HG02588 (cell line): ENCODE measurements around the gene ALDH7A1.

Source experiments
- ATAC-seq: cut with Tn5 transposase; IDR thresholded peaks from one replicate; pipeline ENCODE4 v1.9.1; 2021; ENCODE audit warnings: mild to moderate bottlenecking, moderate library complexity; ENCODE audit not compliant: unreplicated experiment

ALDH7A1 gene

DNA sequence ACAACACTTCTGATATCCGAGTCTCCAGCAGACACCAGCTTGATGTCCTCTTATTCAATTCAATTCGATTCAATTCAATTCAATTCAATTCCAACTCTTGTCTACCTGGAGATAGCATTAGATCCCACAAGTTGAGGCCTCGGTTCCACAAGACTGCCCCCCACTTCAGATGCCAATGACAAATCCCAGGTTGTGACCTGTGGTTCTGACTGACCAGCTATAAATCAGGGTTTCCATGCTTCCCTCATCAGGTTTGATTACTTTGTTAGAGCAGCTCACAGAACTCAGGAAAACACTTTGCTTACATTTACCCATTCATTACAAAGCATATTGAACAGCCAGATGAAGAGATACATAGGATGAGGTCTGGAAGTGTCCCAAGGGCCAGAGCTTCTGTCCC, 82.6 kb downstream of the ALDH7A1 start:
- ATAC-seq, result no peak

DNA sequence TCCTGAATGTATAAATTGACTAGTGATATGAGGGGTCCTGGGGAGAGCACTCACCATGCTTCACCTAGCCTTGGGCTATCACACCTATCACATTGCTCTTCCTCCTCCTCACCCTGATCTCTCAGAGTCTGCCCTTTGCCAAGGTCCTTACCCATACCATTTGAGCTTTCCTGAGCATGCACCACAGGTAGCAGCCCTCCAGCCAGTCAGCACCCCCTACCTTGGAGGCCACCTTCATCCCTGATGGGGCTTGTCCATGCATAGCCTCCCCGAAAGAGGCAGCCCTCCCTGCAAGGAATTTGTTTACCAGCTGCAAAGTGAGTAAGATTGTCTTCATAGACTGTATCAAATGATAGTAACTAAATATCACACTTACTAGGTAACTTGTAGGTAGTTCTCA, 83.1 kb downstream of the ALDH7A1 start:
- ATAC-seq, result no peak

DNA sequence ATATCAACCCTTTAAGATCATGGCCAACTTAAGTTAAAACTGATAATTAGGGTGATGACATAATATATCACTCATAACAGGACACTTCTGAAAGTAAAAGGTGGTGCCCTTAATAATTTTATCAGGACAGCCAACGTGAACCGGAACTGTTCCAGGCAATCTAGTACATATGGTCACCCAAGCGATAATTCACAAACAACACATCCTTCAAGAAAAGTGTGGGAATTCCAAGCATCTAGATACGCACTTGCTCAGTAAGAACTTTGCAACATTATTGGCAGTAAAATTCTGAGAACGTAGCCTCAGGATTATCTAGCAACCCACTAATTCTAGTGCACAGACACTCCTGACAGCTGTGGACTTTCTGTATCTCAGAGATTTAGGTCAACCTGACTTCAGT, 85.7 kb downstream of the ALDH7A1 start:
- ATAC-seq, result no peak

DNA sequence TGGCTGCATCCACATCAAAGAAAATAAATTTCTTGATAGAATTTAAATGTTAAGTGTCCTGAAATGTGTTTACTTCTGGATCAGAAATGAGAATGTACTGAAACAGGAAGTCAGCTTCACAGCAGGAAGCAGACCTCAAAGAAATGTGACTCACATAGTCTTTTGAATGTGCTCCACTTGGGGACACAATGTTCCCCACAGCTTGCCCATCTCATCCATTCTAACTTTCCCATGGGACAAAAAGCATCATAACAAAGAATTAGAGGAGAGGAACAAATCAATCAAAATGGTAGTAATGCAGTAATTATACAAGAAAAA, 86.1 kb downstream of the ALDH7A1 start:
- ATAC-seq, result no peak

DNA sequence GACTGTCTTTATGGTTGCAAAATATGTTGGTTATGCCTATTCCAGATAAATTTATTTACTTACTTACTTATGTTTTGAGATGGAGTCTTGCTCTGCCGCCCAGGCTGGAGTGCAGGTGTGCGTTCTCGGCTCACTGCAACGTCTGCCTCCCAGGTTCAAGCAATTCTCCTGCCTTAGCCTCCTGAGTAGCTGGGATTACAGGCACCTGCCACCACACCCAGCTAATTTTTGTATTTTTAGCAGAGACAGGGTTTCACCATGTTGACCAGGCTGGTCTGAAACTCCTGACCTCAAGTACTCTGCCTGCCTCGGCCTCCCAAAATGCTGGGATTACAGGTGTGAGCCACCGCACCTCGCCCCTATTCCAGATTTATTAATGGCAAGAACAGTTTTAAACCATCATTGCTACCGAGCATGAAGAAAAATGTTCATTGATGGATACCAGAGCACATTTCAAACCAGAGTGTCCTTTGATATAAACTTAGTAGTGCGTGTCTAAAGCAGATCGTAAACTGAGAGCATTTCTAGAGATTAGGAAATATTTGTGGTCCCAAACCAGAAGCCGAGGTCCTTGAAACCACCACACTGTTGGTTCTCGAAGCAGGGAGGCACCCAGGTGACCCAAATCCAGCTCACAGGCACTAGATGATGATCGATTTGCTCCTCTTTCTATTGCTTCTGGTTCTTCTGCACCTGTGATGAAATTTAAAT, 86.6 kb downstream of the ALDH7A1 start:
- no peak for ATAC-seq

DNA sequence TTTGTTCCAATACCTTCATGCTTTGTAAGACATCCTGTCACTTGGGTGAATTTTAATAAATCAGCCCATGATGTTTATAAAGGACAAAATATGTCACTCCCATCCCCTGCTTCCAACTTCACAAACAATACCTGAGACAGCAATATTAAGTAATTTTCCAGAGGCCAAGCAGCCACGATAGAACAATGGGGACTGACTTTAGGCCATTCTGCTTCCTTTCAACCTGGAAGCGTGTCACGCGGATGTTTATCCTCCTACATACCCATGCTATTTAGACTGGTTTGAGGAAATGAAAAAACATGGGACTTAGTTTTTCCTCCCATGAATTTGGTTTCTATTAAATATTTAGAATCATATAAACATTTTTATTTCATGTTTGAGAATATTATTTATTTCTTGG, 88.9 kb downstream of the ALDH7A1 start:
- ATAC-seq, result no peak

DNA sequence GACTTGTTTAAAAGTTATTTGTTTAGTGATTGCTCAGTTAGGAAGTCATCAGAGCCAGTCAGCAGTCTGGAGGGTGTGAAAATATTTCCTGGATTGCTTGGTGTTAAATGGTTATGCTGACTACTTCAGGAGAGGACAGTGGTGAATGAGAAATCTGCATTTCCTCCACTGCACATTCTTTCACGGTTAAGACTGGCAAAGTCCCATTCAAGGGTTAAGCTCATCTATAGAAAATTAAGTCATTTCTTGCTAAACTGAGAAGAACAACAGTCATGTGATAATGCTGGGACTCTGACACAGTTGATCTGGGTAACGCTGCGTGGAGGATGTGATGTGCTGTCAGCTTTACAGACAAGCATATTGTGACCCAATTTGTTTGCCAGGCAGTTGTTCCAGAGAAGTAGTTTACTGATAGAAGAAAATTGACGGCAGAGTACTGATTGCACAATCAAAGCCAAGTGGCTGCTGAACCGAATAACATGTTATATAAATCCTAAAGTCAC, 91.4 kb downstream of the ALDH7A1 start:
- ATAC-seq, result no peak

DNA sequence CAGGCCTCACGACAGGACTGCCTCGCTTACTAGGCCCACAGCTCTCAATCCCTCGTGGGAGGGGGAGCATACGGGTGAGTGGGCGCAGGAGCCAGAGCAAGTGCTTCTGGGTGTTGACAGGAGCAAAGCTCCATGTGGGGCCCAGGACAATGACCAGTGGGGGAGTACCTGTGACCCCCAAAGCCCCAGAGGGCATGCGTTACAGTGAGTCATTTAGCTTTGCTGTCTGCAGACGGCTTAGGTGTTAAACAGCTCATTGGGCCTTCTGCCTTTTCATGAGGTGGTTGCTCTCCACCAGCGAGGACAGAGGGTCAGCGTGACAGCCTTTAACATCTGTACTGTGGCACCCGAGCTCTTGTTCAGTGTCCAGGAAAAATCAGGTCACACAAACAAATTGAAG, 93.6 kb downstream of the ALDH7A1 start:
- no peak for ATAC-seq

DNA sequence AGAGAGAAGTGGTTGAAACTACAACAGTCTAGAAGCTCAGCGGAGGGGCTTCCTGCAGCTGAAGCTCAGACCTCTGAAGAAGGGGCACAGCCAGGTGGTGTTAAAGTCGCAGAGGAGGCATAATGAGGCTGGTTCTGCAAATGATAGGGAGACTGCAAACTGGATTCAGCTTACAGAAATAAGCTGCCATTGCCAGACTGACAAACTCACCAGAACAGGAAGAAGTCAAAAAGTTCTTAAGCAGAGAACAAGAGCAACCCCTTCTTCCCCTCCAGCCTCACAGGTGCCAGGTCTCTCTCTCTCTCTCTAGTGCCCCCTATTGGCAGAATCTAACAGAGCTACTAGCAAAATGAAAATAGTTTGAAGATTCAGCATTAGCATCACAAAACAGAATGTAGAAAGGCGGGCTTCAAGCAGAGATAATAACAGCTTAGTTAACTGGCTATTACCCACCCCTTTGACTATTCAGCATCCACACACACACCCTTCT, 95.1 kb downstream of the ALDH7A1 start:
- ATAC-seq, result peak; percentile 72

DNA sequence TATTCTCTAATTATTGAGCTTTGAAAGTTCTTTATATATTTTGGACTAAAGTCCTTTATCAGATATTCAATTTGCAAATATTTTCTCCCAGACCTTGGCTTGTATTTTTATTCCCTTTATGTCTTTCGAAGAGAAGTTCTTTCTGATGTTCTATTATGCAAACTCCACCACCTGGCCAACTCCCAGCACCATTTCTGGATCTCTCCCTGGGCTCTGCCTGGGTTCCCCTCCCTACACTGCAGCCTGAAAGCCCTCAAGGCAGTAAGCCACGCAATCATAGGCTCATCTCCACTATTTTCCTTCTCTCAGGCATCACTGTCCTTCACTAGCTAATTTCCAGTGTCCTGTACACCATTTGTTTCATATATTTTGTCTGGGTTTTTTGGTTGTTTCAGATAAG, 95.7 kb downstream of the ALDH7A1 start:
- no peak for ATAC-seq

DNA sequence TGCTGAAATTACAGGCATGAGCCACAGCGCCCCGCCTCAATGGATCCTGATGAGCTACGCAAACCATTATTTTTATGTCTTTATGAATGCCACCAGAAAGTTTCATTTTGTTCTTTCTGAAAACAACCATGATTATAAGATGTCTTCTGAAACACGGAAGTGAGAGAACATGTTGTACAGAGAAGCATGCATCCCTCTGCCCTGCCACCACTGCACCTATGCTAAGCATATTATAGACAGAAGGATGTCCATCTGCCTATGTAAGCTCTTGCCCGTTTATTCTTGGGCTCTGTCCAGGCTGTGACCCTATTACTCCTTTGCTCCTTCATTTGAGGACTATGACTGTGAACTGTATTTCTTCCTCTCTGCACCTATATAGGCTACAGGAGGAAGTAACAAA, 97.5 kb downstream of the ALDH7A1 start:
- ATAC-seq, result no peak

DNA sequence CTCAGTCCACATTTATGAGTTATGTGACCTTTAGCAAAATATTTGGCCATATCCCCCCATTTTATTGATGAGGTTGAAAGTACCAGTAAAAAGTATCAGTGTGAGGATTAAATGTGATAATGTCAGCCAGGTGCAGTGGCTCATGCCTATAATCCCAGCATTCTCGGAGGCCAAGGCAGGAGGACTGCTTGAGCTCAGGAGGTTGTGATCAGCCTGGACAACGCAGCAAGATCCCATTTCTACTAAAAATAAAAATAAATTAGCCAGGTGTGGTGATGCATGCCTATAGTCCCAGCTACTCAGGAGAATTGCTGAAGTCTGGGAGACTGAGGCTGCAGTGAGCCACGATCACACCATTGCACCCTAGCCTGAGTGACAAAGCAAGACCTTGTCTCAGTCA, 100.6 kb downstream of the ALDH7A1 start:
- no peak for ATAC-seq

DNA sequence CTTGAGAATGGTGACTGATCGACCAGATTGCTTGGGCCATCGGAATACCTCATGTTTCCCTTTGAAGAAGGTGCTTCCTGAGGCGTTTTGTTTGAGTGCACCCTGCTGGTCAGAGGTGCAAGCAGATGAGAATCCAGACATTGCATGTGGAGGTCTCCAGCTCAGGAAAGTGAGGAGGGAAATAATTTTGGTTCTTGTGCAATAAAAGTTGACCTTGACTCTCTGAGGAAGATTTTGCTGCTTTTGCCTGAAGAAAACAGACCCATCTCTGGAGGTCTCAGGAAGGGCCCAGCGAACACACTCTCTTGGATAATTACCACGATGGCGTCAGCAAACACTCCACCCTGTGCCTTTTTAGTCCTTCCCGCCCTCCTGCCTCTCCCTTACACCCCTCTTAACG, 102.1 kb downstream of the ALDH7A1 start:
- no peak for ATAC-seq

DNA sequence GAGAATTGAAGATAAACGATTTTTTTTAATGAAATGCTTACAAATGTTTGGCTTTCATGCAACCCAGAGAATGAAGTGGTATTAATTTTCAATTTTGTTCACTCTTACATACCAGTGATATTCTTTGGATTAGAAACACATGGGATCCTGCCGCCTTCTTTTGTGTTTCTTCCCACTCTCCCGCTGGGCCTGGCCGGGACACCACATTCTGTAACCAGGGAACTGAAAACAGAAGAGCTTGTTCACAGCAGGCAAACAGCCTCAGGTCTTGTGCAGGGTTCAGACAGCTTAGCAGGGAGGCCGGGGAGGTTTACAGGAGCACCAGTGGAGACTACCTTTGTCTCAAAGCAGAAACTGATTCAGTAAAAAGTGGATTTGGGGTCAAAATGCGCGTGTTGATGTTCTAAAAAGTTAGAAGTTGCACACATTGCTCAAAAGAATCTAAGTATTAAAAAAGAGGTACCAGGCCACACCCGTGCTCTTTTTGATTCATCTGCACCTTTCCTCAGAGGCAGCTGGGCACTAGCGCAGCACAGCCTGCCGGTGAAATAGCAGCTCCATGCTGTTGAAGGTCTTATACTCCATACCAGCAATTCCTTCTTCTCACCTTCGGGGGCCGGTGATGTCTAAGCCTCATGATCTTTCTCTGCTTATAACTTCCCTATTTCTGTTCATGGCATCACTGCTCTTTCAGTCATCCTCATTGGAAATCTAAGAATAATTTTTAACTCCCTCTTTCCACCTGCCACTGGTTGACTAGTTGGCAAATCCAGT, 104.7 kb downstream of the ALDH7A1 start:
- no peak for ATAC-seq

DNA sequence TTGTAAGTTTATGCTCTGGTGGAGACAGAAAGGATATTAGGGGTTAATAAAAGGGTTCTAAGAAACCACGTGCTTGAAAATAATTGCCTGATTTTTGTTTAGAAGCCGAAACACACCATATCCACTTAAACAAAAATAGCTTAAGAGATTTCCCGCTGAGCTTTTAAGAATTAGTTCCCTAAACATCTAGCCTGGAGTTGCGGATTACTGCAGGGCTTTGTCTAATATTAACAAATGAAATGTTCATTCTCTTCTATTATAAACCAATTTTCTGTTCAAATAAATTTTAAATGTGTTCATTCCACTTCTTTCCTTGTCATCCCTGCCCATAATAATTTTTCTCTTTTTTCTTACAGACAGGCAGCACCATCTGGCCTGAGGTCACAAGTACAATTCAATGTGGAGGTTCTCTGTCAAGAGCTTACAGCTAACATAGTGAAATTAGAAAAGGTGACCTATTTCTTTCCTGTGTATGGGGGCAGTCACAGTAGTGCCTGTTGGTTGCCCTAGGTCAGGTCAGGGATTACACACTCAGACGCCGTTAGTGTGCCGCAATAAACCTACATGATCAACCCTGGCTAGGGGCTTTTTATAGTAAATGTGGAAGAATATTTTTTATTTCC, 106.5 kb downstream of the ALDH7A1 start:
- no peak for ATAC-seq

DNA sequence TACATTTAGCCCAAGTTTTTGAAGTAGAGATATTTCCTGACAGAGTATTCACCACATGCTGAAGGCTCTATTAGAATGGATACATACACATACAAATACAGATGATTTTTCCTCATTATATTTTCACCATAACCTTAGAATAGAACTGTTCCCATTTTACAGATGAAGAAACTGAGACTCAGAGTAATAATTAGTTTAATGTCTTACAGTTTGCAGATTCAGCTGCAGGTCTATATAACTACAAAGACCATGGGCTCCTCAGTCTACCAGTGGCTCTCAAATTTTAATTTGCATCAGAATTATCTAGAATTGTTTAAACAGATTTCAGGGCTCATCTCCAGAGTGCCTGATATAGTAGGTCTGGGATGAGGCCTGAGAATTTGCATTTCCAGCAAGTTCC, 107.4 kb downstream of the ALDH7A1 start:
- no peak for ATAC-seq

DNA sequence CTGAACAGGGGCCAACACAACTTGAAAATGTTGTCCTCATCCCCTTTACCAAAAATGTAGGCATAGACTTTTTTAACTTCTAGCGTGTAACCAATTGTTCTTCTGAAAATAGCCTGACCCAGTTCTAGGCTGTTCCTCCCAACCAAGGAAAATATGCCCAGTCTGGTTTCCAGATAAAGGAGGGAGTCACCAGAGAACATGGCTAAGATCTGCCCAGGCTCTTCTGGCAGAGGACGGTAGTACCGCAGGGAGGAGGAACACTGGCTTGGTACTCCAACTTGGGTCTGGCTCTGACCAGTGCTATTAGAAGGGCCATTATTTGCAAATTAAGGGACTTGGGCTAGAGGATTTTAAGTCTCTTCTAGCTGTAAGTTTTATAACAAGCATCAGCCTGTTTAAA, 108.7 kb downstream of the ALDH7A1 start:
- ATAC-seq, result no peak

DNA sequence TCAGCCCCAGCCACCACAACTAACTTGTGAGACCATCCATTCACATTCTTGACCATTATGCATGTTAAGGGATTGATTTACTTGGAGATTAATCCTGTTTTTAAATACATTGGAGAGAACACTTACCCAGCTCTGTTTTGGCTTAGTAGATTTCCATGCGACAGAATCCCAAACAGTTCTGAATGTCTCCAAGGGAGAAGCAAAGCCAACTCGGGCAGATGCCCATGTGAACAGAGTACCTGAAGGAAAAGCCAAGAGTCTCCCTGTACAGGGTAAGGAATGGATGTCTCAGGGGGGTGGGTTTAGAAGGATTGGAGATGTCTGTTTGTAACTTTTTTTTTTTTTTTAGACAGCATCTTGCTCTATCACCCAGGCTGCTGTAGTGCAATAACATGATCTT, 110.8 kb downstream of the ALDH7A1 start:
- ATAC-seq, result no peak

DNA sequence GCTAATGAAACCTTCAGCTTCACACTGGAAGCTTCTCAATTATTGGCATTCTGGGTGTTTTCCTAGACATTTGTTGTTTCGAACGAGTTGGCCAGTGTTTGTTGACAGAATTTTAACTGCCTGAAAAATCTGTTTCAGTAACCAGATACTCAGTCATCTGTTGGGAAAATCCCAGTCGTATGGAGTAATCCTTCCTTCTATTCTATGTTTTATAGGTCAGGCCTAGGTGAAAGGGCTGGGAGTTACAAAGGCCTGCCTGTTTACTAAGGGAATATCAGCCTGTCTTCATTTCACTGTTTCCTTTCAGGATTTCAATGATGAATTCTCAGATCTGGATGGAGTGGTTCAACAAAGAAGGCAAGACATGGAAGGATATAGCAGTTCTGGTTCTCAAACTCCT, 111.9 kb downstream of the ALDH7A1 start:
- ATAC-seq, result no peak

DNA sequence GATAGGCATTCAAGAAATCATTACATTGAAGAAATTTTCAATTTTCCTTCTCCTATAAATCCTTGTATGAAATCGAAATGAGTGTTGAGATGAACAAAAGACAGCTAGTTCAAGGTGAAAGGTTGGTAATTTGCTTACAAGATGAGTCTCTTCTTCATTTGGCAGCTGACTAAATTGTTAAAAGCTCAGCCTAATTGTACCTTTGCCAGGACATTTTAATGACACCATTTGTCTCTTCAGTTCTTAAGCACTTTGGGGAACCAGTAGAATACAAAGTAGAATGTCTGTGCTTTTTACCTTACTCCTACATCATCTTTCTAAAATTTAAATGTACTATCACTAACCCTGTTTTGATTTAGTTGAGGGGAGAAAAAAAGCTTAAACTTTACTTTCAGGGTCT, 112.4 kb downstream of the ALDH7A1 start:
- ATAC-seq, result no peak

DNA sequence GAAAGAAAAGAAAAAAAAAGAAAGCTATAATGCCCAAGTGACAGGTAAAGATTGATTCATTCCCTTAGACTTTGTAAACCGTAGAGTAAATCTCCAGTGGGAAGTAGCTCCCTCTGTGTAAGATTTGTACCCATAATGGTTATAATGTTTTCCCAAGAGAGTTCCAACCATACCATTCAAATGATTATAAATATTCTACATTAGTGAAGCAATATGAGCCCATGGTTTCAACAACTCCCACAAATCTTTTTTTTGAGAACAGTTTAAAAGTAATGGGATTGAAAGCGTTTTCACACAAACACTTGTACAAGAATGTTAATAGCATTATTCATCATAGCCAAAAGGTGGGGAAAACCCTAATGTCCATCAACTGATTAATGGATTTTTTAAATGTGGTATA, 113.8 kb downstream of the ALDH7A1 start:
- no peak for ATAC-seq
